NCI-H146 treated with DMSO at 0.1 percent for 48 hours (cell line): ENCODE measurements around the gene COCH.
A peak's percentile ranks its signal among the peaks of the same experiment; 100 is the strongest.

ENCODE experiments used
- DNase-seq: peaks from one replicate; lab custom pipeline; 2025; ENCODE audit not compliant: unreplicated experiment; lab: John Stamatoyannopoulos, UW

Gene COCH

DNA sequence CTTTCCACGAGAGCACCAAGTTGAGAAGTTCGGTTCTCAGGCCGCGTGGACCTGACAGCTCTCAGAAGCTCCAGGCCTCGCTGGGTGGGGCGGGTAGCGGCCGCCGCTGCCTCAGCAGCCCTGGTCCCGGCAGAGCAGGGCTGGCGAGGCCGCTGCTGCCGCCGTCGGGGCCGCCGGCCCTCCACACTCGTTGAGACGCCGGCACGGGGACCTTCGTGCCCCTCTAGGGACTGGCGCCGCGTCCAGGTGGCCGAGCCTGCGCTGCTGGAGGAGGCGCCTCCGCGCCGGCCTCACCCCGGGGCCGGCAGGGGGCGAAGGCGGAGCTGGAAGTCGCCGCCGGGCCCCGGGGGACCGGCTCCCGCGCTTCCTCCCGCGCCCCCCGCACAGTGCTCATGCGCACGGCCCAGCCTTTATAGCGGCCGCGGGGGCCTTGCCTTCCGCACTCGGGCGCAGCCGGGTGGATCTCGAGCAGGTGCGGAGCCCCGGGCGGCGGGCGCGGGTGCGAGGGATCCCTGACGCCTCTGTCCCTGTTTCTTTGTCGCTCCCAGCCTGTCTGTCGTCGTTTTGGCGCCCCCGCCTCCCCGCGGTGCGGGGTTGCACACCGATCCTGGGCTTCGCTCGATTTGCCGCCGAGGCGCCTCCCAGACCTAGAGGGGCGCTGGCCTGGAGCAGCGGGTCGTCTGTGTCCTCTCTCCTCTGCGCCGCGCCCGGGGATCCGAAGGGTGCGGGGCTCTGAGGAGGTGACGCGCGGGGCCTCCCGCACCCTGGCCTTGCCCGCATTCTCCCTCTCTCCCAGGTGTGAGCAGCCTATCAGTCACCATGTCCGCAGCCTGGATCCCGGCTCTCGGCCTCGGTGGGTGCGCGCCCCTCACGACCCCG lies at the start of gene COCH:
TSS of gene COCH (plus strand) at position 440 of the 879 bp plus-strand sequence. CDS start at position 820, 380 bp downstream.
- DNase-seq, result peak; percentile 44

DNA sequence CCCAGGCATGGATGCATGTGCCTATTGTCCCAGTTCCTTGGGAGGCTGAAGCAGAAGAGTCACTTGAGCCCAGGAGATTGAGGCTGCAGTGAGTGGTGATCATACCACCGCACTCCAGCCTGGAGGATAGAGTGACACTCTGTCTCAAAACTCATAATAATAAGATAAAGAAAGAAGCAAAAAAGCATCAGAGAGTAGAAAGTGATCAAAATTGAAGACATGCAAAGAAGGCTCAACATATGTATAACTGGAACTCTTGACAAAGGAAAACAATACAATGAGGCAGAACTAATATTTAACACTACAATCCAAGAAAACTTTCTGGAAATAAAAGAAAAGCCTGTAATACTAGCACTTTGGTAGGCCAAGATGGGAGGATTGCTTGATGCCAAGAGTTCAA lies 48.3 kb upstream of the COCH start:
- no peak for DNase-seq

DNA sequence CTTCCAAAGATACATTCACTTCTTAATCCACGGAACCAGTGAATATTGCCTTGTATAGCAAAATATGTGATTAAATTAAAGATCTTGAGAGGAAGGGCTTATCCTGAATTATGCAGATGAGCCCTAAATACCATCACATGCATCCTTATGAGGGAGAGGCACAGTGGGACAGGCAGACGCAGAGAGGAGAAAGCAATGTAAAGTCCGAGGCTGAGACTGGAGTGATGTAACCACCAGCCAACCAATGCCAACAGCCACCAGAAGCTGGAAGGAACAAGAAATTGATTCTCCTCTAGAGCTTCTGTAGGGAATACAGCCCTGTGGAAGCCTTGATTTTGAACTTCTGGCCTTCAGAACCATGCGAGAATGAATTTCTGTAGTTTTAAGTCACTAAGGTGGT lies 44.5 kb upstream of the COCH start:
- no peak for DNase-seq

DNA sequence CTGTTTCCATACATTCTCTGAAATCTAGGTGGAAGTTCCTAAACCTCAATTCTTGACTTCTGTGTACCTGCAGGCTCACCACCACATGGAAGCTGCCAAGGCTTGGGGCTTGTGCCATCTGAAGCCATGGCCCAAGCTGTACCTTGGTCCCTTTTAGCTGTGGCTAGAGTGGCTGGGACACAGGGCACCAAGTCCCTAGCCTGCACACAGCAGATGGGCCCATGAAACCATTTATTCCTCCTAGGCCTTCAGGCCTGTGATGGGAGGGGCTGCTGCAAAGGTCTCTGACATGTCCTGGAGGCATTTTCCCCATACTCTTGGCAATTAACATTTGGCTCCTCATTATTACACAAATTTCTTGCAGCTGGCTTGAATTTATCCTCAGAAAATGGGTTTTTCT lies 40.0 kb upstream of the COCH start:
- no peak for DNase-seq

DNA sequence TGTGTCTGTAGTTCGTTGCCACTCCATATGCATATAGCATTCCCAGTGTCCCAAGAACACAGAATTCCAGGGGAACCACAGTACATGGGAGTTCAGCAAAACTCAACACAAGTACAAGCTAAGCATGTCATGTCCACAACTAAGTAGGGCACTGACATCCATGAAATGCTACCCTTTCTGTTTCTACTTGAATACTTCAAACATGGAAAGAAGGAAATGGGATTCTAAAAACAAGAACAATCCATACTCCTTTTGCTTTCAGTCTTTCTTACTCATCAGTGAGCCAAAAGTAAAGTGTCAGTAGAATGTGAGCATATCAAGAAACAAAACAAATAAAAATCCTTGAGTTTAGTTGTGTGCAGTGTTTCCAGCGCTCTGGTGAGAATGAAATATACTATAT lies 36.0 kb upstream of the COCH start:
- DNase-seq, result no peak

DNA sequence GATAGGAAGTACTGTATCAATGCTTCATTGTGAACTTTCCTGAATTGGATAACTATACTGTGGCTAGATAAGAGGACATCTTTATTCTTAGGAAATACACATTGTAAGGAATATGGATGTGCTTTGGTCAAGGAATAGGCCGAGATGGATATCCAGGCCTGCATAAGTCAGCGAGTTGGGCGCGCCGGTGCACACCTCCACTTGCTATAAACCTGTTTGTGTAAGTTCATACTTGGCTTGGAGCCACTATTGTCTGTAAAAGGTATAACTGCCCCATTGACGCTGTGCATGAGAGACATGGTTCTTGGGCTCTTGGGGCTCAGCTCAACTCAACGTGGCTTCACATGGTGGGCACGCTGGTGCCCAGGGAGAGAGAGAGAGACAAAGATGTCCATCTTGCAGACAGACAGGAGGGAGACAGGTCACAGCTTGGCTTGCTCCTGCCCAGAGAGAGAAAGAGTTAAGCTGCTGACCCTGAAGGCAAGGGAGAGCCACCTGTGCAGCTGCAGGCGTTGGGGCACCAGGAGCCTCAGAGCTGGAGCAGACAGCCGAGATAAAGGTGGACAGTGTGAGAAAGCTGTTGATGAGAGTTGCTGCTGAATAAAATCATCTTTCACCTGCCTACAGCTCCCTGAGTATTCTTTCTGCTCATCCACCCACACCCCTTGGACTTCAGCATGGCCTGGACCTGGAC lies 34.1 kb upstream of the COCH start:
- DNase-seq, result no peak

DNA sequence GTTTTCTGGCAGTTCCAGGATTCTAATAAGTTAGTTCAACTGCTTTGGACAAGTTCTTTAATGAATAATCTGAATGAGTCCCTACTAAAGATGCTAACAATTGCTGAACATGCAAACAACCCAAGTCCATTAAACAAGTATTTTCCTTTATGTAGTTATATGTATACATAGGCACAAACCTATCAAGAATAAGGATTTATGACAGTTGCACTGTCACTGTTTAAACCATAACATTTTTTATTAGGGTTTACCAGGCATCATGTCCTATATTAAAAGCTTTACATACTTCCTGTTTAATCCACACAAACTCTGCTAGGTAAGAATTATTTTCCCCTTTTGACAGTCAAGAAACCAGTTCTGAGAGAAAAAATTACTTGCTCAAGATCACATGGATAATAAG lies 31.9 kb upstream of the COCH start:
- no peak for DNase-seq

DNA sequence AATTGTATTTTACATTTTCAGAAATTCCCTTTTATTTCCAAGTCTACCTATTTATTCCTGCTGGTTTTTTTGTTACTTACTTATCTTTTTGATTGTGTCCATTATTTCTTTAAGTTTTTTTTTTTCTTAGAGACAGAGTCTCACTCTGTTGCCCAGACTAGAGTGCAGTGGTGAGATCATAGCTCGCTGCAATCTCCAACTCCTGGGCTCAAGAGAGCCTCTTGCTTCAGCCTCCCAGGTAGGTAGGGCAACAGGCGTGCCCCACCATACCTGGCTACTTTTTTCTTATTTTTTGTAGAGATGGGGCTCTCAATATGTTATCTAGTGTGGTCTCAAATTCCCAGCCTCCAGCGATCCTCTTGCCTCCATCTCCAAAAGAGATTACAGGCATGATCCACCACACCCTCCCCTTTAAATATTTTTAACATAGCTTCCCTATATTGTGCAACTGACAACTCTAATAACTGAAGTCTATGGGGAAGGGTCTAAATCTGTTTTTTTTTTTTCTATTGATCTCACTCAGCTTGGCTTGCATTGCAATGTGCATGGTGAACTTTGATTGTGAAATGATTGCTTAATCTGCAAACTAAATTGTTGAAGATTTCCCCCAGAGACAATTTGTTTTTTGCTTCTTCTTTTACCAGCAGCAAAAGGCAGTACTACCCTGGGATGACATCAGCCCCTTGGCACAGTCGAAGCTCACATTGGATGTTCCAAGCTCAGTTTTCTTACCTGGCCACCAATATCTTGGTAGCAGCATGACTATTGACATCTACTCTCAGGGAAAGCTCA lies 25.7 kb upstream of the COCH start:
- DNase-seq, result no peak

DNA sequence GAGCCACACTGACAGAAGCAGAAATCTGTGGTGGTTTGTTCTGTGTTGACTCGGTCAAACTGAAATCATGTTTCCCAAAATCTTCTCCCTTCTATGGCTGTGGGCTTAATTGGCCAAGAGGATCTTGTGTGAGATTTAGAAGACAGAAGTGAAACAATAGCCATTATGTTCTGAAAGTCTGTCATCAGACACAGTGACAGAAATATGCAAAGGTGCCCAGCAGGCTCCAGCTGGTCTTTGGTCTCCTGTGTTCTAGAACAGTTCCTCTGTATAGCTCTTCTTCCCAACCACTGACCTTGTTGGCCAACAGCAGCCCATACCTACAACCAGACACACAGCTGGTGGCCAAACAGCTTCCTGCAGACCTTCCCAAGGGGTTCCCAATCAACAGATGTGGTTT lies 25.0 kb upstream of the COCH start:
- DNase-seq, result no peak

DNA sequence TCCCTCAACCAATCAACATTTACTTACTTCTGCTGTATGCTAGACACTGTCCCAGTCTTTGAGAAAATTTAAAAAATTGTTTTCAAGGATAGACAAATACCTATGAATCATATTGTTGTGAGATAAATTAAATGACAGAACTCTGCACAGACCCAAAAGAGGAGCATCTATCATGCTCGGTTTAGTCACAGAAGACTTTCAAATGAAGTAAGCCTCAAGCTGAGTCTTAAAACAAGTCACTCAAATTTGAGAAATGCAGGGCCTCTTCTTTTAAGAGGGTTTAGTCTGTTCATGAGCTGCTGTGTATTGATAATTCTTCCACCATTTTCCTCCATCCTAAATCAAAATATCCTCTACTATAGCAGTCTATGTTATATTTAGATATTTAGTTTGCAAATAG lies 24.4 kb upstream of the COCH start:
- no peak for DNase-seq

DNA sequence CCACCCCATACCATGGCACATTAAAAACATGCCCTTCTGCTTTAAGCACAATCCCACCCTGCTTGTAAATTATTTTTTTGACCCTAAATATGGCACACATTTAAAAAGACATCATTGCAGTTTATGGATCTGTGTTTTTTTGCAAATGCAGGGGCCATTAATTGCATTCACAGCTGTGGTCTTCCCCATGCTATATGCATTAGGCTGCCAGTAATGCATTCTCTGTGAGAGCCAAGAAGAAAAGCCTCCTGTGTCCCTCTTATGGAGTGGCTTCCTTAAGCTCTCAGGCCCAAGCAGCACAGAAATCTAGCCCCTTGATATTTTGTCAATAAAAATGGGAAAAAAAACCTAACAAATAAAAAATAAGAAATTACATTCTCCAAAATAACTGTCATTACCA lies 20.4 kb upstream of the COCH start:
- no peak for DNase-seq

DNA sequence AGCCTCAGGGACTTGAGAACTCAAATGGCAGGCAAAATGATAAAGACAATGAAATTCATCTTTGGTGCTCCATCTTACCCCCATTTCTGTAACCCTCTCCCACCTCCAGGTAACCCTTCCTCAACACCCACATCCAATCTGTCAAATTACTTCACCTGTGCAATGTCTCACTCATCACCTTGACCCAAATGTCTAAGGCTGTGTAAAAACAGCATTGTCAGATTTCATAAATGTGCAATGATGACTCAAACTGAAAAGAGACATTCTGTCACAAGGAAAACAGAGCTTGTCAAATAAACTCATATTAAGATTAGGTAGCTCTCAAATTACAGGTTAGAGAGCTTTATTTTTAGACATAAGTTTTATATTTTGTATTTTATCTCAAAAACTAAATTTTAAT lies 19.9 kb upstream of the COCH start:
- no peak for DNase-seq

DNA sequence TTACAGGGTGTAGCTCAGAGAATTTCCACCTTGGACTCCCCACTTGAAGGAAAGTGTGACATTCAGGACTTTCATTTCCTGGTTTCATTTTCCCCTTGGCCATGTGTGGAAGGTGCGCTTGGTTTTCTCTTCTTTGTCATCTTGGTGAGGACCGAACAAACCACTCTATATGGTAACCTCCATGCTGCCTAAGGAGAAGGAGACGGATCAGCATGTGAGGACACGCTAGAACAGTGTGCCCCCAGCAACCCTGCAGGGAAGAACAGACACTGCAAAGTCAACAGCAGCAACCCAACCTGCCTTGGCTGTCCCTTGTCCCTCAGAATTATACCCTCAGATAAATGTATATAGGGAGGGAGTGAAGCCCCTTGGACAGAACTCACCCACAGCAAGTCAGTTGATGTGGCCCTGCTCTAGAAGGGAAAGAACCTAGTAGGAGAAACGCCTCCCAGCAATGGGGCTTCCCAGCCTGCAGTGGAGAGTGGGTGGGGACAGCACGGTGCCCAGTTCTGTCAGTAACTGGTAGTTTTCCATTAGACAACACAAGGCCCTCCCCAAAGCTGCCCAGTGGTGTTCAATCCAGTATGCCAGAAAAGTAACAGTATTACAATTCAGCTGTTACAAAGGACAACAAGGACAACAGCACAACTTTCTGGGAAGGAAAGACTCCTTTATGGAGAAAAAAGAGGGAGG lies 18.9 kb upstream of the COCH start:
- no peak for DNase-seq

DNA sequence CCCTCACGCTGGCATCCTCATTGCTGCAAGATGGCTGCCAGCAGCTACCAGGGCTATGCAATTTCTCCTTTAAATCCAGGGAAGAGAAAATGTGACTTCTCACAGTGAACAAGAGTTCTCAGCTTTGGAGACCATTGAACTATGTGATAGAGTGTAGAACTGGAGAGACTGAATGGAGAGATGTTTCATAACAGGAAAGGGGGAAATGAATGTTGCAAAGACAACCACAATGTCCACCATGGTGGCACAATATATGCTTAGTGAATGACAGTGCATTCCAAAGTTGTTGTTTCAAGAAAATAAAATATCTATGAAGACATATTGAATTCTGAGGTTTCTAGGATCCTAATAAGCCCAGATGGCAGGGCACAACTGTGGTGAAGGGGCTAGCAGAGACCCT lies 13.2 kb upstream of the COCH start:
- DNase-seq, result no peak

DNA sequence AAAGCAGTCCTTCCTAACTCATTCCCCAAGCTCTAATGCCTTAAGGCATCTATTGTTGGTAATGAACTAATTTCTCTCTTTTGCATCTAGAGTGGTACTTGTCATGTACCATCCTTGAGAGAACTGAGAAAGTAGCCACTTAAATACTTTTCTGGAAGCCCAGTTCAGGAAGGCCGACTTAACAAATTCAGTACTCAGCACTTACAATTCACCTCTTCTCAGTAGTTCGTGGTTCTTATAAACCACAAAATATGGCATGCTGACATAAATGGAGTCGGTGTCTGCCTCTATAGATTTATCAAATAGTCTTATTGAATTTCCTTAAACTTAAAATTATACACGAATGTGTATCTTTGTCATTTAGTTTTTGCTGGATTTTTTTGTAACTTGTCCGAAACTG lies 9.4 kb upstream of the COCH start:
- DNase-seq, result no peak

DNA sequence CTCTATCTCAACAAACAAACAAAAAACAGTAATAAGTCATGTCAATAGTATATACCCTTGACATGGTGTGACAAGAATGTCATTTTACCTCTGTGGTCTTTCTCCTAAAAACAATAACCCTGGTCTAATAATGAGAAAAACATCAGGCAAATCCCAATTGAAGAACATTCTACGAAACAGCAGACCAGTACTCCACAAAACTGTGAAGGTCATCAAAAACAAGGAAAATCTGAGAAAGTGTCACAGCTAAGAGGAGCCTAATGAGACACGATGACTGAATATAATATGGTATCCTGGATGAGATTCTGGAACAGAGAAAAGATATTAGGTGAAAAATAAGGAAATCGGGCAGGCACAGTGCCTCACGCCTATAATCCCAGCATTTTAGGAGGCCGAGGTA lies 5.6 kb upstream of the COCH start:
- DNase-seq, result no peak

DNA sequence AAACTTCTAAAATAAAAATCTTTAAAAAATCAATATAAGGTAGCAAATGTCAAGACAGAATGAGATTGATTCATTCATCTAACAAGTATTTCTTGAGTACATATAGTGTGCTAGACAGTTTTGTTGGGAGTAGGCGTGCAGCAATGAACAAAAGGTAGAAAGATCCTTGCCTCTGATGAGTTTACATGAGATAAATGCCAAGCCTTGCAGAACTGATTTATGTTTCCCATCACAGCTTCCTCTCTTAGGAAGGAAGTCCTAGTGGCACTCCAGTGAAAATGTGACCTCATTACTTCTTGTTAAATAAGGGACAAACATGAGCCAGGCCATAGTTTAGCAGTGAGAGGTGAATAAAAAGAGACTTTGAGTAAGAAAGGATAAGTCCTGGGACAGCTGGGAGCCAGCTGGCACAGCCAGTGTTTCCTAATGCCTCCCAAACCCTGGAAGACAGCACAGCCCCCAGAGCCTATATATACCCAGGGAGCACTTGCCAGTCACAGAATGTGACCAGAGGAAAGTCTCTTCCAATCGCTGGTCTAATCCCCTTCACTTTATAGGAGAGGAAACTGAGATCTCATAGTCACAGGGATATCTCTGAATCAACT lies 4.7 kb upstream of the COCH start:
- no peak for DNase-seq

DNA sequence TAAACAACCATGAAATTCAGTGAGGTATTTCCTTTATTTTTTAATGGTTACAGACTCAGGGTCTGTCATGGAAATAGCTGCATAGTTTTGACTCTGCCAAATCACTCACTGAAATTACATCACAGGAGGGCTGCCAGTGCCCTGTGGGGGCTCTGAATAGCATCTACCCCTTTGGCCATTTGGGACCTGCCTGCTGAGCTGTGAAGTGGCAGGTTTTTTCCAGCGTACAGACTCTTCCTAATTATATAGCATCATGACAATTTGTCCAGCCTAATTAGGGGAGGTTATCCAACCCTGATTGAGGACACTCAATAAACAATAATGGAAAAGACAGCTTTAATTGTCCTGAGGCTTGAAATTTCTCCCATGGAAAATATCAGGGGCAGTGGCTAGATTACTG lies 1.8 kb upstream of the COCH start:
- peak; percentile 14 for DNase-seq

DNA sequence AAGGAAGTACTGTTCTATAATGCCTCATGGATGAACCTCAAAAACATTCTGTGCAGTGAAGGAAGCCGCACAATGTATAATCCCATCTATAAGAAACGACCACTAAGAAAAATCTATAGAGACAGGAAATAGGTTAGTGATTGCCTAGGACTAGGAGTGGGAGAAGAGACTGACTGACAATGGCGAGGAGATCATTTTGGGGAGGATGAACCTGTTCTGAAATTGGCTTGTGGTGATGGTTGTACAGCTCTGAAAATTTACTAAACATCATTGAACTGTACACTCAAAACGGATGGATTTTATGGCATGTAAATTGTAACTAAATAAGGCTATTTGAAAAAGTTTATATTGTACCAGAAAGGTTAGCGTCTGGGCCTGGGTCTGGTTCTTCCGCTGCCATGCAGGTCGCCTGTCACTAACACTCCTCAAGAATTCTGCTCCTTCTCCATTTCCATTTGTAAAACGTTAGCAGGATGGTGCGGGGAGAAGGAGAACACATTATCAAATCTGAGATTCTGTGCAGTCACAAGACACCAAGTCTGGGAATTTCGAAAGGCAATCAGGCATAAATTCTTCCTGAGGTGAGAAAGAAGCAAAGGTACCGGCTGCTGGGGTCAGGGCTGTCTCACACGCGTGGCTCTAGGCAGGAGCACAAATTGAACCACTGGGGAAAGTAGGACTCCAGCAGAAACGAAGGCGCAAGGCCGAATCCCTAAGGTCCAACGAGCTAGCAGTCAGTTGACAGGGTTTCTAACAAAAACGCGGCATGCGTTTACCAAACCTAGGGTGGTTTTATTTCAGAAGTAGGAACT lies 845 bp upstream of the COCH start:
- DNase-seq, result no peak
